Lower leg skin (tissue), 4 donors: ENCODE data around the gene KIF1B. TPM values are rescaled to one million over a fixed set of nuclear protein-coding genes. Genes with fewer than 3 reads are reported as not detected.

Experiments used
- DNase-seq, 2 donors: peaks; one replicate each; pipeline ENCODE4 v3.0.0-alpha.2; 2019; ENCODE audit warnings: low spot score in 2 of 2
- H3K4me3 ChIP-seq: fragments of 200-600 bp; sonication (generic); 2 replicates; pipeline ENCODE4 v1.5.1; 2017; ENCODE audit warnings: mild to moderate bottlenecking, low read depth; ENCODE audit not compliant: poor library complexity, severe bottlenecking
- POLR2A ChIP-seq, 2 donors: fragments of 450-650 bp; IDR thresholded peaks; one replicate each; pipeline ENCODE4 v1.6.1; 2016 to 2017; ENCODE audit warnings: antibody characterized with exemption in 2 of 2, mild to moderate bottlenecking in 1 of 2, moderate library complexity in 1 of 2
- WGBS, 2 donors: methylation state at CpG; one replicate each; pipeline ENCODE4 v1.1.5; 2018; 5-methylcytosine and 5-hydroxymethylcytosine counted together
- intact Hi-C: fragments of 100-400 bp; cut with DNase I; formaldehyde crosslinking; loops from one replicate; pipeline ENCODE4 v1.15.0; 2023; ENCODE audit warnings: low total_unique reads
- total RNA-seq, 4 donors: library from RNA; depleted of rRNA; stranded (reverse); fragments of >200 nt; gene quantifications; one replicate each; pipeline ENCODE4 v1.1.0, GENCODE V29; 2016
- TF ChIP-seq, protein P1 (sequence below), 3 donors: fragments of 450-650 bp; IDR thresholded peaks; one replicate each; pipeline ENCODE4 v1.5.1; 2016; ENCODE audit warnings: antibody characterized with exemption in 3 of 3, mild to moderate bottlenecking in 3 of 3, moderate library complexity in 2 of 3

KIF1B gene
- total RNA-seq, 4 donors from 2014 or later: 44.1 to 53.1 (median 46.0) TPM

DNA sequence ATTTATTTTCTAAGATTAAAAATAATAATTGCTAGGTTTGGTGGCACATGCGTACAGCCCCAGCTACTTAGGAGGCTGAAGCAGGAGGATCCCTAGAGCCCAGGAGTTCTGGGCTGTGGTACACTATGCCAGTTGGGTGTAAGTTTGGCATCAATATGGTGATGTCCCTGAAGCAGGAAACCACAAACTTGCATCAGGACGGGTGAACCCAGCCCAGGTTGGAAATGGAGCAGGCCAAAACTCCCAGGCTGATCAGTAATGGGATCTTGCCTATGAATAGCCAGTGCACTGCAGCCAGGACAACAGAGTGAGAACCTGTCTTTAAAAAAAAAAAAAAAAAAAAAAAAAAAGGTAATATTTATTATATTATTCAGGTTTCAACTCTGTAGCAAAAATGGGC lies 96.1 kb downstream of the KIF1B start:
- no peak for TF ChIP-seq POLR2A (IDR thresholded peaks at IDR 0.05)
- TF ChIP-seq, protein P1, sequence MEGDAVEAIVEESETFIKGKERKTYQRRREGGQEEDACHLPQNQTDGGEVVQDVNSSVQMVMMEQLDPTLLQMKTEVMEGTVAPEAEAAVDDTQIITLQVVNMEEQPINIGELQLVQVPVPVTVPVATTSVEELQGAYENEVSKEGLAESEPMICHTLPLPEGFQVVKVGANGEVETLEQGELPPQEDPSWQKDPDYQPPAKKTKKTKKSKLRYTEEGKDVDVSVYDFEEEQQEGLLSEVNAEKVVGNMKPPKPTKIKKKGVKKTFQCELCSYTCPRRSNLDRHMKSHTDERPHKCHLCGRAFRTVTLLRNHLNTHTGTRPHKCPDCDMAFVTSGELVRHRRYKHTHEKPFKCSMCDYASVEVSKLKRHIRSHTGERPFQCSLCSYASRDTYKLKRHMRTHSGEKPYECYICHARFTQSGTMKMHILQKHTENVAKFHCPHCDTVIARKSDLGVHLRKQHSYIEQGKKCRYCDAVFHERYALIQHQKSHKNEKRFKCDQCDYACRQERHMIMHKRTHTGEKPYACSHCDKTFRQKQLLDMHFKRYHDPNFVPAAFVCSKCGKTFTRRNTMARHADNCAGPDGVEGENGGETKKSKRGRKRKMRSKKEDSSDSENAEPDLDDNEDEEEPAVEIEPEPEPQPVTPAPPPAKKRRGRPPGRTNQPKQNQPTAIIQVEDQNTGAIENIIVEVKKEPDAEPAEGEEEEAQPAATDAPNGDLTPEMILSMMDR (IDR thresholded peaks at IDR 0.05): no peak
- intact Hi-C loops: no loop called here
- 73 to 81% methylated on average over 2 of the region's 2 CpGs for WGBS, 2 donors
- no peak for DNase-seq
- no peak overlapping the region for H3K4me3 ChIP-seq

DNA sequence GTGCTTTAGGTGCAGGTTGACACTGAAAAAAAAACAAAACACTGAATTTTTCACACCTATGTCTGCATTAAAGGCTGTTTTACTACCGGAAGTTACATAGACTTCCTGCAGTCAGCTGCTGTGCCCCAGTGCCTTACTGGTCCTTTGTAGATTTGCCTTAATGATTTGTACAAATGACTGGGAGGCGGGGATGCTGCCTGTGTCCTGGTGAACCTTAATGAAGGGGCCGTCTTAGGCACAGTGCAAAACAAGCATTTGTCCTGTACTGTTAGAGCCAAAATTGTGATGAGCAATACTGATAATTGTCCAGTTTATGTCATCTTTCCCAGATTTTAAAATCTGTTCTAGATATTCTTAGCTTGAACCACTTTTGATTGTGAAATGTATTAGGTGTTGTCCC lies 97.6 kb downstream of the KIF1B start:
- intact Hi-C loops: no loop called here
- WGBS, 2 donors: 43 to 48% methylated on average over 3 of the region's 3 CpGs
- DNase-seq: no peak
- H3K4me3 ChIP-seq: no peak overlapping the region
- no peak for TF ChIP-seq POLR2A (IDR thresholded peaks at IDR 0.05)
- TF ChIP-seq, protein P1 (IDR thresholded peaks at IDR 0.05): no peak

DNA sequence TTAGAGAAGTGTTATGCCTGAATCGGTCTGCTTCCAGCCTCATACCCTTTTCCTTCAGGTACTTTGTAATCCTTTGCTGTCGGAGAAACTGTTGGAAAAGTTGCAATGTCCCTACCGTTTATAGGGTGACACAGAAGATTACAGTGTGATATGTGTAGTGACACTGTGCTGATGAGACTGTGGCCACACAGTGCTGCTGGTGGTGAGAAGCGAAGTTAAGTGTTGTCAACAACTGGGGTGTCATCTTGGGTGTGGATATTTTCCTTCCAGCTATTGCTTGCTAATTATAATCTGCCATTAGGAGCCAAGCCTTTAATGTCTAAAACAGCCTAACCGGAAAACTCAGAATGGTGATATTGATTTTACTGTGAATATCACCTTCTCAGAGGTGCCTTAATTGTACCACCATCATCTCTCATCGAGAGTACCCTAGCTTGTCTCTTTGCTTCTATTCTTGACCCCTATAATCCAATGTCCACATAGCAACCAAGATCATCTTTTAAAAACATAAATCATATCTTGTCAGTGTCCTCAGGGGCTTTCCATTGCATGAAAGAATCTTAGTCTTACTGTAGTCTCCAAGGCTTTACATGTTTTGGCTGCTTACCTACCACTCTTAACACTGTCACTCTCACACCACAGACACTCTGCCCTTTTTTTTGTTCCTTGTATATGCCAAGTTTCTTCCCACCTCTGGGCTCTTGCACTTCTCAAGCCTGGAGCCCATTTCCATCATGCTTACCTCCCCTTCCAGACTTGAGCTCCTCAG lies 99.1 kb downstream of the KIF1B start:
- no peak overlapping the region for H3K4me3 ChIP-seq
- DNase-seq: no peak

DNA sequence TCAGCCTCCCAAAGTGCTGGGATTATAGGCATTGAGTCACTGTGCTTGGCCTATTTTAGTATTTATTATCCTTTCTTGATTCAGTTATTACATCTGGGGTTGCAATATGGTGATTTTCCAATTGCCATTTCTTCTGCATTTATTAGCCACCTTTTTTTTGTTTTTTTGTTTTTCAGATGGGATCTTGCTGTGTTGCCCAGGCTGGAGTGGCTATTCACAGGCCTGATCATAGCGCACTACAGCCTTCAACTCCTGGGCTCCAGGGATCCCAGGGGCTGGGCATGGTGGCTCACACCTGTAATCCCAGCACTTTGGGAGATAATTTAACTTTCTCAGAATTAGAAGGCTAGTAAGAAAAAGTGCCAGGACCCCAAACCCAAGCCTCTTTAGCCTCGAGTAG lies 106.4 kb downstream of the KIF1B start:
- WGBS, 2 donors: 100% methylated on average over 2 of the region's 2 CpGs
- no peak overlapping the region for H3K4me3 ChIP-seq
- DNase-seq: no peak
- intact Hi-C loops: no loop called here
- no peak for TF ChIP-seq POLR2A (IDR thresholded peaks at IDR 0.05)
- TF ChIP-seq, protein P1 (IDR thresholded peaks at IDR 0.05): no peak

More for the DNA sequence above, 99.1 kb downstream of the KIF1B start:
- no peak for TF ChIP-seq POLR2A (IDR thresholded peaks at IDR 0.05)
- TF ChIP-seq, protein P1 (IDR thresholded peaks at IDR 0.05): no peak
- intact Hi-C loops: no loop called here
- 37 to 44% methylated on average over 6 of the region's 6 CpGs for WGBS, 2 donors

DNA sequence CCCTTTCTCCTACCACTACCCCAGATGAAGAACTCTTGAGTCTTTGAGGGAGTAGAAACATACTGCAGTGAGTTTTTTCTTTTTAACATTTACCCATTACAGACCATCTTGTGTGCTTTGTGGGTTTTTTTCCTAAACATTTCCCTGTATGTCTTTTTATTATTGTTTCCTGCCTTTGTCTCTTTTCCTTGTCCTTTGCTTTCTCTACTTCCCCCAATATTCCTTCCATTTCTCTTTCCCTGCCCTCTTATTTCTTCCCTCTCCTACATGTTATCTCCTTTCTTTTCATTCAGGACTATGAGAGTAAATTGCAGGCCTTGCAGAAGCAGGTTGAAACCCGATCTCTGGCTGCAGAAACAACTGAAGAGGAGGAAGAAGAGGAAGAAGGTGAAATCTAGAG lies 109.4 kb downstream of the KIF1B start:
- 85% methylated on average over 1 of the region's 1 CpG for WGBS, 2 donors
- TF ChIP-seq POLR2A (IDR thresholded peaks at IDR 0.05): no peak
- TF ChIP-seq, protein P1 (IDR thresholded peaks at IDR 0.05): no peak

DNA sequence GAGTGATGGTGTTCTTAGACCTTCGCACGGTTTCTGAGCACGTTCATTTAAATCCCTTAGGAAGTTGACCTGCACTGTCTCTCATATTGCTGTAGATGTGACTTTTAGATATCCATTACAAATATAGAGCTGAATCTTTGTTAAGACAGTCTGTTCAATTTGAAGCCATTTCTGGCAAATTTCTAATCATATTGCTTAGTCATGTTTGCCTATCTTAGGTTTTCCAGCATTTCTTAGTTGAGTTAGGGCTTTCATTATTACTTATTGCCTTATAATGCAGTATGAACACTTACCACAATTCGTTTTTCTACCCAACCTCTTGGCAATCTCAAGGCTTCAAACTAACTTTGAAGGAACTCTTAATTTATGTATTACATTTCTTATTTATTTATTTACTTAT lies 110.0 kb downstream of the KIF1B start:
- no peak for DNase-seq
- WGBS, 2 donors: 90% methylated on average over 4 of the region's 4 CpGs
- no peak overlapping the region for H3K4me3 ChIP-seq
- intact Hi-C loops: no loop called here
- TF ChIP-seq, protein P1 (IDR thresholded peaks at IDR 0.05): no peak
- no peak for TF ChIP-seq POLR2A (IDR thresholded peaks at IDR 0.05)

More for the DNA sequence above, 109.4 kb downstream of the KIF1B start:
- no peak for DNase-seq
- intact Hi-C loops: no loop called here
- H3K4me3 ChIP-seq: no peak overlapping the region
